NK-92 (cell line): ENCODE measurements around the gene EIF3F.

Experiments
- DNase-seq: peaks from one replicate; lab custom pipeline; 2025; ENCODE audit not compliant: unreplicated experiment; lab: John Stamatoyannopoulos, UW

Gene EIF3F

DNA sequence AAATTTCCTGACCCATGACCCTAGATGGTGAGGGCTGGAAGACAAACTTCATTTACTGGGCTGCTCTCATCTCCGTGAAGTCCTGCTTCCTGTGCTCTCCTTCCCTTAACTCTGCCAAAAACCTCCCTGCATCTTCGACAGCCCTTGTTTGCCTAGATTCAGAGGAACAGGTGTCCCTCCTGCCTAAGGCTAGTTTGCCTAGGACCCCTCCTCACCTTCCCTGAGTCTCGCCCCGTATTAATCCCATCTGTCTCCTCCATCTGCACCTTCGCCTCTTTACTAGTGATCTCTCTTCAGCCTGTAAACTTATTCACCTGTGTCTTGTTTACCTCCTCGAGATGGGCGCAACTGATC, 33.1 kb downstream of the EIF3F start:
- no peak for DNase-seq

- DNase-seq, result no peak
Measured at GRCh38 chr11:8021920-8022319, 34.8 kb downstream of the EIF3F start.

DNA sequence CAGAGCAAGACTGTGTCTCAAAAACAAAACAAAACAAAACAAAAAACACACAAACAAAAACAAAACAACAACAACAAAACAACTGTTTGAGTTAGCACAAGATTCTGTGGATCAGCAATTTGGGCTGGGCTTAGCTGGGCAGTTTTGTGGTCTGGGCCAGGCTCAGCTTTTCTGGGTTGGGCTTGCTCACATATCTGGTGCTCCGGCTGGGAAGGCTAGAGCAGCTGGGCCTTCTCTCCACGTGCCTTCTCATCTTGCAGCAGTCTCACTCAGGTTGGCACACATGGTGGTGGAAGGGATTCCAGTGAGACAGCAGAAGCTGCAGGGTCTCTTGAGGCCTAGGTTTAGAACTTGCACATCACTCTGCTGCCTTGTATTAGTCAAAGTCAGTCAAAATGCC, 35.7 kb downstream of the EIF3F start:
- no peak for DNase-seq

GRCh38 chr11:8023831-8024555, 36.9 kb downstream of the EIF3F start:
- no peak for DNase-seq

DNA sequence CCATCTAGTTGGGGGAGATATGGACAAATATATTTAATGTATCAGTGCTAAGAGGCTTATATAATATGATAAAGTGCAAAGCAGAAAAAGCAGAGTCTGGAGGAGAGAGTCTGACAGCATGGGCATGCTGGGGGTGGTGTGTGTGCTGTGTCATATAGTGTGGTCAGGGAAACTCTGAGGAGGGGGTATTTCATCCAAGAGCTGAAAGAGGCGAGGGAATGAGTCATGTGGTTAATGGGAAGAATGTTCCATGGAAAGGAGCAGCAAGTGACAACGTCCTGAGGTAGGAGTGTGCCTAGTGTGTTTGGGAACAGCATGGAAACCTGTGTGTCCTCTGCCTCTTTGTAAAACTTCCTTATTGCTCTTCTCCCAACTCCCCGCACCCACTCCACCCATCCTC, 38.0 kb downstream of the EIF3F start:
- no peak for DNase-seq

DNA sequence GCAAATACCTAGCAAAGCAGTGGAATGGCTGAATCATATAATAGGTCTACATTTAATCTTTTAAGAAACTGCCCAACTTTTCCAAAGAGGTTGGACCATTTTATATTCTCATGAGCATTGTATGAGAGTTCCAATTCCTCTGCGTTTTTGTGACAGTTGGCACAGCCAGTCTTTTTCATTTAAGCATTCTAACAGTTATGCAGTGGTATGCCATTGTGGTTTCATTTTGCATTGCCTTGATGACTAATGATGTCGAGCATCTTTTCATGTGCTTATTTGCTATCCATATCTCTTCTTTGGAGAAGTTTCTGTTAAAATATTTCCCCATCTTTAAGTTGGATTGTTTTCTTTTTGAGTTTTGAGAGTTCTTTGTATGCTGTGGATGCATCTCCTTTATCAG, 38.7 kb downstream of the EIF3F start:
- no peak for DNase-seq

GRCh38 chr11:8026982-8027381, 39.8 kb downstream of the EIF3F start:
- no peak for DNase-seq

DNA sequence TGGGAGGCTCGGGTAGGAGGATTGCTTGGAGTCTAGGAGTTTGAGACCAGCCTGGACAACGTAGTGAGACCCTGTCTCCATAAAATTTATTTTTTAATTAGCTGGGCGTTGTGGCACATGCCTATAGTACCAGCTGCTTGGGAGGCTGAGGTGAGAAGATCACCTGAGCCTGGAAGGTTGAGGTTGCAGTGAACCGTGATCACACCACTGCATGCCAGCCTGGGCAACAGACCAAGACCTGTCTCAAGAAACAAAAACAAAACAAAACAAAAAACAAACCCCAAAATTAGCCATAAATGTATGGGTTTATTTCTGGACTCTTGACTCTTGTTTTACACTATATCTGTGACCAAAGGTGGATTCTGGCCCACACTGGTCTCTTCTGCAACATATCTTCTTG, 41.6 kb downstream of the EIF3F start:
- no peak for DNase-seq

- no peak for DNase-seq
Measured at GRCh38 chr11:8030526-8031247, 43.5 kb downstream of the EIF3F start.

- DNase-seq, result no peak
Measured at GRCh38 chr11:8031248-8032115, 44.3 kb downstream of the EIF3F start.

DNA sequence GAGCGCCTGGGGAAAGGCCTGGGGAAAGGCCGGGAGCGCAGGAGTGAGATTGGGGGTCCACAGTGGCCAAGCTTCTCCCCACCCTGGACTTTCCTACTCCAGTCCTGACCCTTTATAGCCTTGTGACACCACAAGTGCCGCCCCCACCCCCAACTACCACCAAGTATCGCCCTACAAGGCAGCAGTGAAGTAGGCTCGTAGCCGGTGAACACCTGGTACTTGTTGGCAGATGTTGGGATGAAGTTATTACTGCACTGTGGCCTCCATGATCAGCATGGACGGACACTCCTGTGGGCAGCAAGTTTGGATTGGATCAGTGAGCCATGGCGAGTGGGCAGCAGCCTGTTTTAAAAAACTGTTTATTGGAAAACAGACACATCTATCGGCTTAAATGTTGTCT, 45.0 kb downstream of the EIF3F start:
- no peak for DNase-seq

DNA sequence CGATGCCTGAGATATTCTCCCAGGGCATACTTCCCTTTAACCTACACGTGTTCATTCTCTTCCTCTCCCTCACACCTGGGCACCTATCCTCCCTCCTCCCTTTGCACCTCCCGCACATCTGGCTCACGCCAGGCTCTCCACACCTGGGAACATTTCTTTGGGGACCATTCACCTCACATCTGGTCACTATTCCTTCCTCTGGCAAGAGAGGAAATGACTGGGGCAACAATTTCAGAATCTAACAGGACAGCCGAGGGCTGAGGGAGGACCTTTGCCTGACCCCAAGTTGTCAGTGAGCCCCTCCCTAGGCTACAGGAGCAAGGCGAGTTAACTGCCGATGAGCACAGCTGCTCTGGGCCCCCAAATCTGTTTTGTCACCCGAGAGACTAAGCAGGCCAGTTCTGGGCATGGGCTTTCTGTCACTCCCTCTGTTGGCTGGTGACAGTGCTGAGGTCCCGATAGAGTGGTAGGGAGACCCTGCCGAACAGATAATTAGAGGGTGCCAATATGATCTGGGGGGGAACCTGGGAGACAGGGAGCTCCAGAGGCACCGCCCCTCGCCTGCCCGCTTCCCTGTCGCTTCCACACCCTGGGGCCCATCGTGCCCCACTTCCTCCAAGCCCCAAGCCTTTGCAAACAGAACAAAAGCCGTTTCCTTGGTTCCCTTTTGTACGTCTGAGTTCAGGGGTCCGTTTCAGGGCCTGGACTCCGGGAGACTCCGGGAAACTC, 45.6 kb downstream of the EIF3F start:
- no peak for DNase-seq

DNA sequence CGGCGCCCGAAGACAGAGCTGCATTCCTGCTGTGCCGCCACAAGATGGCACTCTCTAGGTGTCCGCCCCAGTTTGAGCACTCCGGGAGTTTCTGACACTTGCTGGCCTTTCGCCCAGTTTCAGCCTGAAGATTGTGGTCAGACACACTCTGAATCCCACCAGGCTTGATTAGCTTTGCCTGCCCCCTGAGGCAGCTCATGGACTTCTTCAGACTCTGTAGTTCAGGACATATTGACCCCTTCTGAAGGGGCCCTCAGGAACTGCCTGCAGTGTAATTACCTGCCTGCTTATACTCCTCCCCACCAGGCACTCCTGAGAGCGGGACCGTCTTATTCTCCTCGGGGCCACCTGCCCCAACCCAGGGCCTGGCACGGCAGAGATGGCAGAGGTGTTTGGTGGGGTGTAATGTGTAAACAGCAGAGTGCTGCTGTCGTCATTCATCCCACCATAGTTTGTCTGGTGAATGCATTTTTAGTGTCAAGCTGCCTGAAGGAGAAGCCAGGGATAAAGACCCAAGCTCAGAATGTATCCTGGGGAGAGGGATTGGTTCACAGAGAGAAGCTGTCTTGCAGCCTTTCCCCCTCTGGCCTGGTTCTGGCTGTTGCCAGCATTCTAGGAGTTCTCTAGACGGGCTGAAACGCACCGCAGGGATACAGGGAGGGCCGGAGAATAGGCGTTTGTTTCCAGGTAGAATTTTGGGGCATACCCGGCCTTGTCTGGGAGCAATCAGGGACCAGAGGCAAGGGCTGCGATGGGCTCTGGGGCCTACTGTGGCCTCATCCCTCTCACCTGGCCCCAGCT, 46.4 kb downstream of the EIF3F start:
- DNase-seq, result no peak

- no peak for DNase-seq
Measured at GRCh38 chr11:8034106-8034585, 47.0 kb downstream of the EIF3F start.

DNA sequence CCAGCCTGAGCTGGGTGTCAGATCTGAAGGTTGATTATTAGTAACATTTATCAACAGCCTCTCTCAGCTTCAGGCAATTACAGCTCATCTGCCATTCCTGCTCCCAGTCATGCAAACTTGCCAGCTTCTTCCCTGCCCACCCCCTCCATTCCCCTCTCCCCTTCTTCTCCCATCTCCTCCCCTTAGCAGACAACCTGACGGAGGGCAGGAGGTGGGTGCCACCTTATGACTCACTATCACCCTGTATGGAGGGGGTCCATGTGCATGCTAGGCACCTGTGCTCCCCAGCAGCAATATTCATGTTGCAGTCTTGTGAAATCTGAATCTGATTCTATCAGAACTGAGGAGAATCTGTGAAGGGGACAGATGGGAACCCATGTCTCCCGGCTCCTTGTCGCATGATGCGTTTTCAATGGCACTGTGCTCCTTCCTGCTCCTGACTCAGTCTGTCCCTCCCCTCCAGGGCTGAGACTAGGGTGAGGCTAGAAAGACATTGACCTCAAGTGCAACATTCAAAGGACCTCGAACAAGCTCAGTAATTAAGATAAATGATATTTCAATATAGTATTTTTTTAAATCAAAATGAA, 47.6 kb downstream of the EIF3F start:
- DNase-seq, result no peak

DNA sequence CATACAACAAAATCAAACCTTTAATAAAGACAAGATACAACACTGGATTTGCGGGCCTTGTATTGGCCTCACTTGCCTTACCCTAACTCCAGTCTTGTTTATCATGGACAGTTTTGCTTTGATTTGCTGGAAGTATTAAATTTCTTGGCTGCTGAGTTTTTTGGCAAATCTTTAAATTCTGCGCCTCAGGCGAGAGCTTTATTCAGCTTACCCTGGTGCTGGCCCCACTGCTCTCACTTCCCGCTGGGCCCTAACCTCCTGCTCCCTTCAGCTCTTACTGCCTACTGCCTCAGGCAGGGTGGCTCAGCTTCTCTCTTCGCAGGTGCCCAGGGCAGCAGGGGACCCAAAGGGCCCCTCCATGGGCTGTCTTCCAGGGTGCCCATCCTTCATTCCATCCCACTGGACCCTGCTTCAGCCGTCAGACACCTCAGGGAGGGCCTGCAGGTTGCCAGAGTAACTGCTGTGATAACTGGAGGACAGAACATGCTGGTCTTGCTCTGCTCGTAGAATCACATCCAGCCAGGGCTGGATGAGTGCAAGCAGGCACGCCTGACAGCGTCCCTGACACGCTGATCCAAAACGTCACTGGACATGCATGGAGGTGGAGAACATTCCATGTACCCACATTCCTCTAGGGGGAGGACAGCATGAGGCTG, 48.2 kb downstream of the EIF3F start:
- DNase-seq, result no peak

DNA sequence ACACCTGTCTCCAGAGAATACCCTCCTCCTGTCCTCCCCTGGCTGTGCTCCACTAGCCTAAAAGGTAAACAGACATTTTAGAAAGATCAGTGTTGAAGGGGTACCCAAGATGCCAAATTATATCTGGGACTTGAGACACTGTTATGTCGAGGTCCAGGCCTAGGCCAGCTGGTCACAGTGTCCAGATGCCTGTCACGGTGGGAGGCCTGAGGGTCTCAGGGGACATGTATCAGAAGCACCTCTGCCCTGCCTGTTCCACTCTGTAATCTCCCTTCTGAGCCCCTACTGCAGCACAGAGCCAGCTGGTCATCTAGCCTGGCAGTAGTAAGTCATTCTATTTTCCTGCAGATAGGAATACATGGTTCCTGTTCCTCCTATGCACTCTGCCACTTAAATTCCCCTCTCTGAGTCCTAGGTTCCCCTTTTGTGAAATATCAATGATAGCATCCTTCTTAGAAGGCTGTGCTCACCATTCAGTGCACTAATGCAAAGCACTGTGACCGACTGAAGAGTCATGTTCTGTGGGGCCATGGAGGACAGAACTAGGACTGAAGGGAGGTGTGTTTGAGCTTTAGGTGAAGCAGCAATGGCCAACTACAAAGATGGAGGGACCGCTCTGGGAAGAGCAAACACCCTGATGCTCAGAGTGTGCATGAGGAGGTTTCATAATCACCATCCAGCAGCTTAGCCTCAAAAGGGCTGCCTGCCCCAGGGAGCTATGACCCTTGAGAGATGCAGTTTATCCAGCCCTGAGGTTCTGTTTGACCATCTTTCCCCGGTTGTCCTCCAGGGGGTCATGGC, 49.1 kb downstream of the EIF3F start:
- no peak for DNase-seq

GRCh38 chr11:8036986-8037385, 49.8 kb downstream of the EIF3F start:
- no peak for DNase-seq

GRCh38 chr11:8038393-8038792, 51.3 kb downstream of the EIF3F start:
- no peak for DNase-seq
